Astrocyte of the spinal cord (primary cell): ENCODE results near the gene CFAP46.

Experiments used
- DNase-seq: peaks from one replicate; pipeline ENCODE4 v3.0.0; 2011; ENCODE audit warnings: low read depth, low spot score
- H3K4me3 ChIP-seq: 2 replicates; pipeline ENCODE4 v1.5.1; 2011; ENCODE audit warnings: low read depth, mild to moderate bottlenecking, low read length, moderate library complexity
- in situ Hi-C: cut with HindIII; loops from 2 replicates; pipeline ENCODE4 v1.10.0; 2017; ENCODE audit warnings: low sequenced_read_pairs
- TF ChIP-seq, protein P1 (sequence below): IDR thresholded peaks from 2 replicates; pipeline ENCODE4 v1.5.1; 2012; ENCODE audit warnings: low read depth, mild to moderate bottlenecking, low read length, inconsistent platforms

CFAP46 gene

GRCh38 chr10:132979491-132980425, 37.4 kb upstream of the CFAP46 start:
- in situ Hi-C loops, result no loop called here
- TF ChIP-seq, protein P1, sequence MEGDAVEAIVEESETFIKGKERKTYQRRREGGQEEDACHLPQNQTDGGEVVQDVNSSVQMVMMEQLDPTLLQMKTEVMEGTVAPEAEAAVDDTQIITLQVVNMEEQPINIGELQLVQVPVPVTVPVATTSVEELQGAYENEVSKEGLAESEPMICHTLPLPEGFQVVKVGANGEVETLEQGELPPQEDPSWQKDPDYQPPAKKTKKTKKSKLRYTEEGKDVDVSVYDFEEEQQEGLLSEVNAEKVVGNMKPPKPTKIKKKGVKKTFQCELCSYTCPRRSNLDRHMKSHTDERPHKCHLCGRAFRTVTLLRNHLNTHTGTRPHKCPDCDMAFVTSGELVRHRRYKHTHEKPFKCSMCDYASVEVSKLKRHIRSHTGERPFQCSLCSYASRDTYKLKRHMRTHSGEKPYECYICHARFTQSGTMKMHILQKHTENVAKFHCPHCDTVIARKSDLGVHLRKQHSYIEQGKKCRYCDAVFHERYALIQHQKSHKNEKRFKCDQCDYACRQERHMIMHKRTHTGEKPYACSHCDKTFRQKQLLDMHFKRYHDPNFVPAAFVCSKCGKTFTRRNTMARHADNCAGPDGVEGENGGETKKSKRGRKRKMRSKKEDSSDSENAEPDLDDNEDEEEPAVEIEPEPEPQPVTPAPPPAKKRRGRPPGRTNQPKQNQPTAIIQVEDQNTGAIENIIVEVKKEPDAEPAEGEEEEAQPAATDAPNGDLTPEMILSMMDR, result no peak
- H3K4me3 ChIP-seq, result no peak overlapping the region
- no peak for DNase-seq

- no peak for DNase-seq
- H3K4me3 ChIP-seq, result no peak overlapping the region
- TF ChIP-seq, protein P1, result no peak
- in situ Hi-C loops, result no loop called here
Measured at GRCh38 chr10:132978542-132978941, 36.2 kb upstream of the CFAP46 start.

GRCh38 chr10:132977807-132978206, 35.4 kb upstream of the CFAP46 start:
- no peak overlapping the region for H3K4me3 ChIP-seq
- DNase-seq, result no peak
- in situ Hi-C loops, result no loop called here
- TF ChIP-seq, protein P1, result no peak

DNA sequence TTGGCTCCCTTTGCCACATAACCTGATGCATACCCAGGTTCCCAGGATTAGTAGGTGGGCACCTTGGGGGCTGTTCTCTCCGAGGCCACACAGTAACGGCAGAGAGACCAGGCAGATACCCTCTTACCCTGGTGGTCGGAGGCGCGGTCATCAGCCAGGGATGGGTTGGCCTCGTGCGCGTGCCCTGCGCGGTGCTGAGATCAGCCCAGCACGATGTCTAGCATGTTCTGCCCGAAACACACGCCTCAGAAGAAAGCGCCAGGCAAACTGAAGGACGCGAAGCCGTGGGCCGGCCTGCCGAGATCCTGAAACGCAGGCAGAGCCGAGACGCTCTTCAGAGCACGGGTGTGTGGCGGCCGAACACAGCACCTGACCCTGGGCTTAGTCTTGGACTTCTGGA, 34.7 kb upstream of the CFAP46 start:
- H3K4me3 ChIP-seq, result no peak overlapping the region
- DNase-seq, result no peak
- TF ChIP-seq, protein P1, result no peak
- in situ Hi-C loops, result no loop called here

- TF ChIP-seq, protein P1, result no peak
- in situ Hi-C loops, result no loop called here
- no peak for DNase-seq
- no peak overlapping the region for H3K4me3 ChIP-seq
Measured at GRCh38 chr10:132975831-132976682, 33.7 kb upstream of the CFAP46 start.
